ENCODE measurements around the gene TMEM248.

GRCh38 chr7:66967029-66967428 lies 46.0 kb downstream of the TMEM248 start:
- TF ChIP-seq CTCF (IDR thresholded peaks at IDR 0.05) (no peak), POLR2A (IDR thresholded peaks at IDR 0.05) (no peak), EP300 (IDR thresholded peaks at IDR 0.05; ENCODE audit: low read depth) (no peak), POLR2AphosphoS5 (IDR thresholded peaks at IDR 0.05) (no peak)
